Nephron progenitor cell (in vitro differentiated cells): ENCODE results near the gene SDF4.

ENCODE experiments used
- DNase-seq: peaks from one replicate; pipeline ENCODE4 v3.0.0; 2021
- H3K27ac Mint-ChIP-seq: 2 replicates; pipeline ENCODE4 v1.8.0; 2021; ENCODE audit warnings: mild to moderate bottlenecking, moderate library complexity, mixed read lengths
- H3K27me3 Mint-ChIP-seq: 2 replicates; pipeline ENCODE4 v1.8.0; 2021; ENCODE audit warnings: mild to moderate bottlenecking, low read depth, mixed read lengths; ENCODE audit not compliant: poor library complexity
- H3K36me3 Mint-ChIP-seq: 2 replicates; pipeline ENCODE4 v1.8.0; 2021; ENCODE audit warnings: low read depth, mixed read lengths
- H3K4me1 Mint-ChIP-seq: 2 replicates; pipeline ENCODE4 v1.8.0; 2021; ENCODE audit warnings: mixed read lengths
- H3K4me3 Mint-ChIP-seq: 2 replicates; pipeline ENCODE4 v1.8.0; 2021; ENCODE audit warnings: mild to moderate bottlenecking, moderate library complexity, mixed read lengths
- H3K9me3 Mint-ChIP-seq: 2 replicates; pipeline ENCODE4 v1.8.0; 2021; ENCODE audit warnings: mild to moderate bottlenecking, moderate library complexity, mixed read lengths
- TF ChIP-seq, protein P1 (sequence below): fragments of 200-600 bp; sonication (generic); IDR thresholded peaks from 2 replicates; pipeline ENCODE4 v1.5.0; 2021; ENCODE audit warnings: antibody characterized with exemption

SDF4 gene

DNA sequence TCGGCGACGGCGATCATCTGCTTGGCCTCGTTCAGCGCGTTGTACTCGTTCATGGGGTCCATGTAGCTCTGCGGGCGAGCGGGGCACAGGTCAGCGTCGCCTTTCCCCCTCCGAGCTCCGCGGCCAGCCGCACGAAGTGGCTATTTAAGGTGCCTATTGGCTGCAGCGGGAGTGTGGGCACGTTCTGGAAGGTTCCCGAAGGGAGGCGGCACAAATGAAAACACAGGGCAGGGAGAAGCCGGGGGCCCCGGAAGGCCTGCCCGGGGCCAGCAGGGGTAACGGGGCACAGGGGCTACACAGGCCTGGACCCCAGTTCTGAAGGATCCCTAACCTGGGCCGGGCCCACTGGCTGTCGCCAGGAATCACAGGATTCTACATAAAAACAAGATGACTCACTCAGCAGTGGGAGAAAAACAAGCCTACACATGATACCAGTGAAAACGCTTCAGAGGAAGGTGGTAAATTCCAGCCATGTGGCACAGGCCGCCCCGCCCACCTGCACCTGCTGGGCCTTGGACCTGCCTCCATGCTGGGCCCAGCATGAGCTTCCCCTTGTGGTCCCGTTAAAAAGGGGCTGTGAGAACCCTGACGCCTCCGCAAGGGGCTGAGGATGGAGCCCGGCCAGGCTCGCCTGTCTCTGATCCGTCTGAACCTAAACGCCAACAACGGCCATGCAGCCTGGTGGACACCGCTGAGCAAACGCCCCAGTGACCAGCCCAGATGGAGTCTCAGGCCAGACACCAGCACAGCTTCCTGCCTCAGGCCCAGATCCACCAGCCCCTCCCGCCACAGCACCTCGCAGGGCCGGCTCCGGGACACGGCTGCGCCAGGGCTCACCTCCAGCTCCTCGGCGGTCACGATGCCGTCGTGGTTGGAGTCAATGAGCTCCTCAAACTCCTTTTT is 13.9 kb downstream of the SDF4 start:
- Mint-ChIP-seq H3K27ac (no peak overlapping the region), H3K36me3 (peaks cover 9% of the 10 kb centered on the region), H3K4me3 (no peak overlapping the region), H3K27me3 (no peaks in the 10 kb centered on the region), H3K9me3 (no peaks in the 10 kb centered on the region), H3K4me1 (no peaks in the 10 kb centered on the region)
- DNase-seq, result no peak
- TF ChIP-seq, protein P1, sequence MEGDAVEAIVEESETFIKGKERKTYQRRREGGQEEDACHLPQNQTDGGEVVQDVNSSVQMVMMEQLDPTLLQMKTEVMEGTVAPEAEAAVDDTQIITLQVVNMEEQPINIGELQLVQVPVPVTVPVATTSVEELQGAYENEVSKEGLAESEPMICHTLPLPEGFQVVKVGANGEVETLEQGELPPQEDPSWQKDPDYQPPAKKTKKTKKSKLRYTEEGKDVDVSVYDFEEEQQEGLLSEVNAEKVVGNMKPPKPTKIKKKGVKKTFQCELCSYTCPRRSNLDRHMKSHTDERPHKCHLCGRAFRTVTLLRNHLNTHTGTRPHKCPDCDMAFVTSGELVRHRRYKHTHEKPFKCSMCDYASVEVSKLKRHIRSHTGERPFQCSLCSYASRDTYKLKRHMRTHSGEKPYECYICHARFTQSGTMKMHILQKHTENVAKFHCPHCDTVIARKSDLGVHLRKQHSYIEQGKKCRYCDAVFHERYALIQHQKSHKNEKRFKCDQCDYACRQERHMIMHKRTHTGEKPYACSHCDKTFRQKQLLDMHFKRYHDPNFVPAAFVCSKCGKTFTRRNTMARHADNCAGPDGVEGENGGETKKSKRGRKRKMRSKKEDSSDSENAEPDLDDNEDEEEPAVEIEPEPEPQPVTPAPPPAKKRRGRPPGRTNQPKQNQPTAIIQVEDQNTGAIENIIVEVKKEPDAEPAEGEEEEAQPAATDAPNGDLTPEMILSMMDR, result no peak

DNA sequence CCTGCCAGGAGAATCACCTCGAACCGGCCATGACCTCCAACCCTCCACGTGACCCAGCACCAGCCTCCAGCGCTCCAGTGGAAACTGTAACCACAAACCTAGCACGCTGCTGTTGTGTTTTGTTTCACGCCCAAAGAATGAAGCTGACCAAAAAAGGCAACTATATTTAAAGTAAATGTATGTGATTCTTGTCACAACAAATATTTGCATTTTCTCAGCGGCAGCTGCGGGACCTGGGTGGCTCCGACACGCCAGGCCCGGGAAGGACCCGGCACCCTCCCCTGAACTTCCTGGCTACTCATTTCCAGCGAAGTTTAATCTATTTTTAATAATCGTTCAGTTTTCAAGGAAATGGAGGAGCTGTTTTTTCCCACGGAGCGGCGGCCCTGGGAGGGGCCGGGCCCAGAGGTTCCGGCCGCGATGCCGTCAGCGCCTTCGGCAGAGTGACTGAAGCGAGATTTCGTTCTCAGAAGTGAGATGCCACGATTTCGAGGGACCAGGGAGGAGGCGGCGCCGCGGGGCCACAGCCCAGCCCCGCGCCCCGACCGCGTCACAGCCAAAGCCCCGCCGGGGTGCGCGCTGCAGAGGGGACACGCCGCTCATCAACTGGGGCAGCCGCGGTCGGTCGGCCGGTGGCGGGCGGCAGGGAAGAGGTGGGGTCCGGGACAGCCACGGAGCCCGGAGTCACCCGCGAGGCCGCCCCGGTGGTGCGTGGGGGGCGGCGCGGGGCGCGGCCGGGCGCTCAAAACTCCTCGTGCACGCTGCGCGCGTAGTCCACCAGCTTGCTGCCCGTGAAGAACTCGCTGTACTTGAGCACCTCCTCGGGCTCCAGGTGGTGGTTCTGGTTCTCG is 14.8 kb downstream of the SDF4 start:
- H3K27me3 Mint-ChIP-seq, result no peaks in the 10 kb centered on the region
- H3K4me1 Mint-ChIP-seq, result no peaks in the 10 kb centered on the region
- peaks cover 6% of the 10 kb centered on the region for H3K36me3 Mint-ChIP-seq
- TF ChIP-seq, protein P1, result no peak
- no peak overlapping the region for H3K4me3 Mint-ChIP-seq
- peak overlapping the region; percentile 81 for H3K27ac Mint-ChIP-seq
- no peak for DNase-seq
- no peaks in the 10 kb centered on the region for H3K9me3 Mint-ChIP-seq

DNA sequence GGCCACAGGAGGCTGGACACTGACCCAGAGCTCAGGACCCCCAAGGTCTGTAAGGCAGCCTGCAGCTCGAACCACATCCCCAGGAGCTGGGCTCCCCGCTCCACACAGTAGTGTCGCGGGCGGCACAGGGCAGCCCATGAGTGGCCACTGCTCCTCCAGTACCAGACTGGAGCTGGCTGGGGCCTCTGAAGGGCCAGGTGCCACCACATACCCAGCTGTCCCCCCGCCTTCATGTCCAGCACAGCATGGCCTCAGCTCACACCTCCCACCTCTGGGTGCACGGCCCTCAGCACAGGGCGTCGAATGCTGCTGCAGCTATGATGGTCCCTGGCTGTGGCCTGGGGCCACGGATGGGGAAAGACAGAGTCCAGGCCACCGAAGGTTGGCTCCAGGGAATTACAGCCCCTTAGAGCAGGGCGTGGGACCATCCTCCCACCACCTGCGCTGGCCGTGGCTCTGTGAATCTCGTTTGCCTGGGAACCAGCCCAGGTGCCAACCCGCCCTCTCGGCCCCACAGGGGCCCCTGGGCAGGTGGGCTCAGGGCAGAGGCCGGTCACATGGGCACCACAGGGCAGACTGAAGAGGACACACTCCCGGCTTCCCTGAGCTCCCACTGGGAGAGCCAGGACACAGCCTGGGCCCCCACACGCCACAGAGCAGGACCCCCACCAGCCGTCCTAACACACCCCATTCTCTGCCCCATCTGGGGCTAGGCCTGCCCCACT is 15.8 kb downstream of the SDF4 start:
- H3K27ac Mint-ChIP-seq, result peak overlapping the region; percentile 81
- H3K27me3 Mint-ChIP-seq, result no peaks in the 10 kb centered on the region
- H3K36me3 Mint-ChIP-seq, result peaks cover 6% of the 10 kb centered on the region
- DNase-seq, result no peak
- no peaks in the 10 kb centered on the region for H3K4me1 Mint-ChIP-seq
- TF ChIP-seq, protein P1, result no peak
- H3K9me3 Mint-ChIP-seq, result no peaks in the 10 kb centered on the region
- H3K4me3 Mint-ChIP-seq, result no peak overlapping the region

DNA sequence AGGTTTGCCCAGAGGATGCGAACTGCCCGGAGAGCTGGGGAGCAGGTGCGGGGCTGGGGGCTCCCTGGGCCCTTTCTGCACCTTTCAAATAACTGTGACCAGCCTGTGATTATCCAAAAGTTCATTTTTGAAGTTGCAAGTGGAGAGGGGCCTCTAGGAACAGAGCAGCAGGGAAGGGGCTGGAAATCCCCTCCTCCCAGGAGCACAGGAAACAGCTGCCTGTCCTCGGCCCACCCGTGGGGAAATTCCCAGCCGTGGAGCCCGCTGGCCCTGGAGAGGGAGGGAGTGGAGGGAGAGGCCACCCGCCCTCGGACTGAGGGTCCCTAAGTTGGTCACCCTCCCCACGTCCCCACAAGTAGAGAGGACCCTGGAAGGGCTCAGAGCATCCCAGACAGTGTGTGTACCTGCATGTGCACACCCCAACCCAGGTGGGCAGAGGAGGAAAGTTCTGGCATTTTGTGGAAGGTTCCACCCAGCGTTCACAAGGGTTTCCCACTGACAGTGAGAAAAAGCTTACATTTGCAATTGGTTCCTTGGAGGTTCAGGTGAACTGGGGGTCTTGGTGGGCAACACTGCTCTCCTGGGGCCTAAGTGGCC is 16.6 kb downstream of the SDF4 start:
- Mint-ChIP-seq H3K27ac (no peak overlapping the region), H3K36me3 (peaks cover 6% of the 10 kb centered on the region), H3K27me3 (peaks cover 2% of the 10 kb centered on the region), H3K9me3 (no peaks in the 10 kb centered on the region), H3K4me1 (no peaks in the 10 kb centered on the region), H3K4me3 (no peak overlapping the region)
- TF ChIP-seq, protein P1, result no peak
- DNase-seq, result no peak

DNA sequence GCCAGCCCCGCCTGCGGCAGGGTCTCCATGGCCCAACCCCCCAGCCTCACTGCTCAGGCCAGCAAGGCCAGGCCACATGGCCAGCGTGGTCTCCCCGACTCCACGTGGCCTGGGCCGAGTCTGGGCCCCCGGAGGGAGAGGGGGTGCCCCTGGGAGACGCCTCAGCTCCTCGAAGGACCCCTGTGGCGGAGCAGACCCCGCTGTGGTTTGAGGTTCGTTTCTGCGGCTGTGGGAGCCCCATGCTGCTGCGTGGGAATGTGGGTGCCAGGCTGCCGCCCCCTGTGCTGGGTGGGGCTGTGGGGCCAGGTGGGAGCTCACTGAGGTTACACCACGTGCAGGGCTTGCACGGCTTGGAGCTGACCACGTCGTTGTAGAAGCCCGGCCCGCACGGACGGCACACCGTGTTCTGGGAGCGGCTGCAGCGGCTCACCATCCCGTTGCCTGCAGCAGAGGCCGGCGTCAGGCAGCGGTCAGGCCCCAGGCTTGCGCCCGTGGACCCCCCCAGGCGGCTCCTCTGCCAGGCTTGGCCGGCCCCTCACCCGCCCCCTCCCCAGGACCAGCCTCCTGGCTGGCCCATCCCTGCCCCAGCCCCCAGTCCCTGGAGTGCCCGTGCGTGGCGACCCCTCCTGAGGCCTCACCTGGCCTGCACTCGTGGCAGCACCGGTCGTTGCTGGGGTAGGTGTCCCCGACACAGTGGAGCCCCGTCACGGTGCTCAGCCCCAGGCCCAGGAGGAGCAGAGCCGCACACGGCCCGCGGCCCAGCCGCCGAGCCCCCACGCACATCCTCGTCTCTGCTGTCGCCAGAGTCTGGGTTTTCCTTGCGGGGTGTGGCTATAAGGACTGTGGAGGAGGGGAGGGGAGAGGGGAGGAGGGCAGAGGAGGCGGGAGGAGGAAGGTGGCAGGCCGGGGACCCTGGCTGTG is 18.2 kb downstream of the SDF4 start, which contains the start of gene TNFRSF4:
Gene TNFRSF4, minus strand, starts transcription at position 809 of the 921 bp plus-strand sequence. Its CDS starts 26 bp downstream, at position 783.
- Mint-ChIP-seq H3K9me3 (no peaks in the 10 kb centered on the region), H3K4me1 (peaks cover 3% of the 10 kb centered on the region), H3K4me3 (no peak within 1 kb of the TSS), H3K36me3 (peaks cover 6% of the 10 kb centered on the region), H3K27me3 (peaks cover 3% of the 10 kb centered on the region), H3K27ac (no peak within 1 kb of the TSS)
- TF ChIP-seq, protein P1, result no peak
- no peak for DNase-seq
